OCI-LY3 (cell line): ENCODE measurements around the gene SPAG9.

ENCODE experiments used
- H2AFZ ChIP-seq: fragments of 200-600, 300-600 bp; shearing (Covaris generic); 2 replicates; pipeline ENCODE4 v1.6.0; 2014; ENCODE audit warnings: antibody characterized with exemption, low read depth, low read length
- H3K27ac ChIP-seq: fragments of 200-600, 300-600 bp; sonication (generic); 2 replicates; pipeline ENCODE4 v1.5.1; 2014; ENCODE audit warnings: mild to moderate bottlenecking, low read length, moderate library complexity, mixed read lengths
- H3K27me3 ChIP-seq: fragments of 200-600, 300-600 bp; sonication (generic); 2 replicates; pipeline ENCODE4 v1.6.1; 2014; ENCODE audit warnings: low read depth, low read length, mixed read lengths
- H3K36me3 ChIP-seq: fragments of 200-600, 300-600 bp; sonication (generic); replicated peaks from 2 replicates; pipeline ENCODE3; 2014; ENCODE audit warnings: low read depth, low read length, mixed read lengths
- H3K4me1 ChIP-seq: fragments of 300-600, 200-600 bp; sonication (generic); 2 replicates; pipeline ENCODE4 v1.6.1; 2014; ENCODE audit warnings: low read length, mixed read lengths
- H3K4me2 ChIP-seq: fragments of 200-600, 300-600 bp; sonication (generic); 2 replicates; pipeline ENCODE4 v1.6.1; 2014; ENCODE audit warnings: low read length, mixed read lengths
- H3K4me3 ChIP-seq: fragments of 300-600, 200-600 bp; sonication (generic); 2 replicates; pipeline ENCODE4 v1.5.1; 2014; ENCODE audit warnings: antibody characterized with exemption, mild to moderate bottlenecking, low read length, moderate library complexity
- H3K79me2 ChIP-seq: fragments of 300-600, 200-600 bp; shearing (Covaris generic); 2 replicates; pipeline ENCODE4 v1.6.1; 2014; ENCODE audit warnings: mild to moderate bottlenecking, low read length, mixed read lengths
- H3K9ac ChIP-seq: fragments of 300-600, 200-600 bp; shearing (Covaris generic); 2 replicates; pipeline ENCODE4 v1.6.0; 2014; ENCODE audit warnings: mild to moderate bottlenecking, low read length, moderate library complexity
- H3K9me3 ChIP-seq: fragments of 200-600, 300-600 bp; shearing (Covaris generic); 2 replicates; pipeline ENCODE4 v1.6.1; 2014; ENCODE audit warnings: low read length, mixed read lengths; ENCODE audit not compliant: insufficient read depth
- H4K20me1 ChIP-seq: fragments of 200-600, 300-600 bp; sonication (generic); 2 replicates; pipeline ENCODE4 v1.6.1; 2016; ENCODE audit warnings: low read length, mixed read lengths; ENCODE audit not compliant: insufficient read depth
- CTCF ChIP-seq: fragments of 200-600, 300-600 bp; sonication (generic); IDR thresholded peaks from 2 replicates; pipeline ENCODE4 v1.5.1; 2014; ENCODE audit warnings: antibody characterized with exemption, low read length, low read depth
- EZH2phosphoT487 ChIP-seq: fragments of 200-600 bp; shearing (Covaris generic); IDR thresholded peaks from 2 replicates; pipeline ENCODE4 v1.6.1; 2018; ENCODE audit warnings: antibody characterized with exemption, mixed run types, low read depth

The SPAG9 gene

GRCh38 chr17:50995668-50996067 is 125.0 kb downstream of the SPAG9 start:
- H3K4me2 ChIP-seq: no peak overlapping the region
- no peaks in the 10 kb centered on the region for H3K4me1 ChIP-seq
- H3K27me3 ChIP-seq: no peaks in the 10 kb centered on the region
- no peaks in the 10 kb centered on the region for H4K20me1 ChIP-seq
- no peak overlapping the region for H3K27ac ChIP-seq
- H2AFZ ChIP-seq: no peak overlapping the region
- TF ChIP-seq CTCF: no peak
- TF ChIP-seq EZH2phosphoT487: no peak
- H3K4me3 ChIP-seq: no peak overlapping the region
- peaks cover 28% of the 10 kb centered on the region for H3K36me3 ChIP-seq
- H3K9me3 ChIP-seq: no peaks in the 10 kb centered on the region
- no peaks in the 10 kb centered on the region for H3K79me2 ChIP-seq
- H3K9ac ChIP-seq: no peak overlapping the region

- no peaks in the 10 kb centered on the region for H4K20me1 ChIP-seq
- TF ChIP-seq CTCF (no peak), EZH2phosphoT487 (no peak)
- H3K4me1 ChIP-seq: no peaks in the 10 kb centered on the region
- H3K36me3 ChIP-seq: peaks cover 29% of the 10 kb centered on the region
- H2AFZ ChIP-seq: no peak overlapping the region
- no peak overlapping the region for H3K9ac ChIP-seq
- no peak overlapping the region for H3K27ac ChIP-seq
- H3K27me3 ChIP-seq: no peaks in the 10 kb centered on the region
- H3K9me3 ChIP-seq: no peaks in the 10 kb centered on the region
- H3K4me3 ChIP-seq: no peak overlapping the region
- no peak overlapping the region for H3K4me2 ChIP-seq
- no peaks in the 10 kb centered on the region for H3K79me2 ChIP-seq
Measured at GRCh38 chr17:50993544-50993943, 127.1 kb downstream of the SPAG9 start.

- H2AFZ ChIP-seq: no peak overlapping the region
- no peak overlapping the region for H3K9ac ChIP-seq
- H3K27ac ChIP-seq: no peak overlapping the region
- H3K36me3 ChIP-seq: peaks cover 29% of the 10 kb centered on the region
- no peaks in the 10 kb centered on the region for H3K9me3 ChIP-seq
- H4K20me1 ChIP-seq: no peaks in the 10 kb centered on the region
- H3K4me3 ChIP-seq: no peak overlapping the region
- no peaks in the 10 kb centered on the region for H3K79me2 ChIP-seq
- no peak overlapping the region for H3K4me2 ChIP-seq
- TF ChIP-seq EZH2phosphoT487: no peak
- no peak for TF ChIP-seq CTCF
- no peaks in the 10 kb centered on the region for H3K27me3 ChIP-seq
- H3K4me1 ChIP-seq: no peaks in the 10 kb centered on the region
Measured at GRCh38 chr17:50989149-50989548, 131.5 kb downstream of the SPAG9 start.

- Histone ChIP-seq H3K9ac (no peak overlapping the region), H4K20me1 (no peaks in the 10 kb centered on the region), H3K36me3 (peaks cover 26% of the 10 kb centered on the region), H3K27ac (no peak overlapping the region), H3K4me3 (no peak overlapping the region), H3K4me1 (no peaks in the 10 kb centered on the region), H2AFZ (no peak overlapping the region), H3K4me2 (no peak overlapping the region), H3K27me3 (no peaks in the 10 kb centered on the region), H3K79me2 (no peaks in the 10 kb centered on the region), H3K9me3 (no peaks in the 10 kb centered on the region)
- TF ChIP-seq EZH2phosphoT487 (no peak), CTCF (no peak)
Measured at GRCh38 chr17:50988427-50988826, 132.2 kb downstream of the SPAG9 start.
